GM18502 (cell line): ENCODE measurements around the gene TEK.

ENCODE experiments used
- ATAC-seq: cut with Tn5 transposase; IDR thresholded peaks from one replicate; pipeline ENCODE4 v1.9.1; 2021; ENCODE audit warnings: mild to moderate bottlenecking; ENCODE audit not compliant: unreplicated experiment, poor library complexity

Gene TEK

DNA sequence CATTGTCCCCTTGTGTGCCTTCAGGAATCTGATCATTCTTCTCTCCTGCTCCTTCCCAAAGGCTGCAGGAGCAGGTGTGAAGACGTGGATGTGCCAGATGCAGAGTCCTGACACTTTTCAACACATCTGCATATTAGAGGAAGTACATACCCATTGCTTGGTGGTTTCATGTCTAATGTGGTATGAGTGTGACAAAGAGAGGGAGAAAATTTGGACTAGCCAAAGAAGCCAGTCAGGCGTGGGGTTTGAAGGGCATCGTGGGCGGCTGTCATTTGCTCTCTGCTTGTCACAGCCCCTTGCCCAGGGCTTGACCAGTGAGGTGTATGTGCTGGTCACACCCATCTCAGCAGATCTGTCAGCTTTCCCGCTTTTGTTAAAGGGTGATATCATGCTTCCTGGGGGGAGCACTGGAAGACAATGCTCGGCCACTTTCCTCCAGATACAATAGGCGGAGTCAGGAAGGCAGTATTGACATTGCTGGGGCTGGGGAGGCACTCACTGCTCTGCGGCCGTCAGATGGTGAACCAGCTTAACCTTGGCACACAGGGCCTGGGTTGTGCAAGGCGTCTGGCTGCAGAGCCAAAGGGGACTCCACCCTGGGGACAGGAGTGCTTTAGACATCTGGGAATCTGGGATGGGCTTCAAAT lies 8.6 kb downstream of the TEK start:
- no peak for ATAC-seq

DNA sequence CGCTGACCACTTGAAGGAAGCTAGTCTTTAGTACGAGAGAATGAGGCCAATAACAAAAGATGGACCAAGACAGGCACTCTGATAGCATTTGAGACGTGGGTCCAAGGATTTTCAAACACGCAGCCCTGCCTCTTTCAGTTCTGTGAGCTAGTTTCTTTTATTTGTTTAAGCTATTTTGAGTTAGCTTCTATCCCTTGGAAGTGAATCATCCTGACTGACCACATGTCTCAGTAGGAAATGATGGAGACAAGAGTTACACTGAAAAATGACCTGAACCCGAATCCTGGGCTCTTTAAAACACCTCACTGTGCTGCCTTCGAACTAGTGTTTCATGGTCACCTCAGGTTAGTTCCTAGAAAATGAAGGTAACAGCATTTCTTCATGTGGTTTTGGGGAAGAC lies 9.9 kb downstream of the TEK start:
- ATAC-seq, result no peak

DNA sequence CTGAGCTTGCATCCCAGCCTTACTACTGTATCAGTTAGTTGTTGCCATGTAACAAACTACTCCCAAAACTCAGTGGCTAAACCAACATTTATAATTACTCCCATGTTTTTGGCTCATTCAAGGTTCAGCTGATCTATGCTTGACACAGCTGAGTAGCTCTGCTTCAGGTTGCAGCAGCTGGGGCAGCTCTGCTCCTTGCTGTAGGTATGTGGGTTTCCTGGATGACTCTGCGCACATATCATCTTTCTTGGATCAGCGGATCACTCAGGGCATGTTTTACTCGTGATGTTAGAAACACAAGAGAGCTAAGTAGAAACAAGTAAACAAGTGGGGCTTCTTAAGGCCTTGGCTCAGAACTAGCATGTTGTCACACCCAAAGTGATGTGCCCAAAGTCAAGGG lies 15.1 kb downstream of the TEK start:
- no peak for ATAC-seq

DNA sequence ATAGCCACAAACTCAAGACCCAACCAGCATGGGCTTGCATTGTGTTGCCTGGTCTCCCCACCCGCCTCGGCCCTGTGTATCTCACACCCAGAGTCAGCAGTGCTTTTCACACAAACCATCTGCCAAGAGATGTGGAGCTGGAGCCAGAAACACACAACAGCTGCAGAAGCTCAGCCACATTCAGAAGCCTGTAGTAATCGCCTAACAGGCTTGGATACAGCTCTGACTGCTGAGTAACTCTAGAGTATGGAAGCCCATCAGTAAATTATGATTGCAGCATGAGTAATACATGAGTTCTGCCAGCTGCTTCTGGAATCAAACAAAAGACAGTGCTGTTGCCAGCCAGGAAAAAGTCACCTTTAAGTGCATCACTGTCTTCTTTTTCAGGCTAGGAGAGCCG lies 16.0 kb downstream of the TEK start:
- ATAC-seq, result no peak

DNA sequence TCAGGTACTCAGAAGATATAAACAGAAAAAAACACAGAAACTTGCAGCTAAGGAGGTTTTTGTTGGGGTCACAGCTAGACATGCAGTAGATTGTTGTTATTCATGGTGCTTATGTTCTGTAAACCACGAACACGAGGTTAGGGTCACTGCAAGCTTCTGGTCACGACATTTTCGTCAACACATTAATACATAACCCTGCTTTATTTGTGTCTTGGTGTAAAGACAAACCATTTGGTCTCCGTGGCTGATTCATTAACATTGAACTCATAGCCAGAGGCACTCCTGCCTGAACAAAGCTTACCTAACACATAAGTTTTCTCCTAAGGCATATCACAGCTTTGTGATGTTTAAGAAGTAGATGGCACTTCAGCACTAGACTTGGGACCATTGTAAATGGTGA lies 16.9 kb downstream of the TEK start:
- no peak for ATAC-seq

DNA sequence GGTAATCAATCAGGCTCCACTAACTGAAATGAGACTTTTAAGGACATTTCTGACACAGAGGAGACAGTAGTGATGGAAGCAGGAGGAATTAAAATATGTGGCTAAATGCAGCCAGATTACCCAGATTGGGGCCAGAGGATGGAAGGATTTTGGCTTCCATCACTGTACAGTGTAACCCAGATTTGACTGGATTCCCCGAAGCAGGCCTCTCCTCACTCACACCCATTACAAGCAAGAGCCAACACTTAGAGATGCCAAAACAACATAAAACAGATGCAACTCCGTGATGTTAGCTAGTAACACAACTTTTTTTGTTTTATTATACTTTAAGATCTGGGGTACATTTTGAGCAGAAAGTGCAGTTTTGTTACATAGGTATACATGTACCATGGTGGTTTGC lies 17.6 kb downstream of the TEK start:
- no peak for ATAC-seq

DNA sequence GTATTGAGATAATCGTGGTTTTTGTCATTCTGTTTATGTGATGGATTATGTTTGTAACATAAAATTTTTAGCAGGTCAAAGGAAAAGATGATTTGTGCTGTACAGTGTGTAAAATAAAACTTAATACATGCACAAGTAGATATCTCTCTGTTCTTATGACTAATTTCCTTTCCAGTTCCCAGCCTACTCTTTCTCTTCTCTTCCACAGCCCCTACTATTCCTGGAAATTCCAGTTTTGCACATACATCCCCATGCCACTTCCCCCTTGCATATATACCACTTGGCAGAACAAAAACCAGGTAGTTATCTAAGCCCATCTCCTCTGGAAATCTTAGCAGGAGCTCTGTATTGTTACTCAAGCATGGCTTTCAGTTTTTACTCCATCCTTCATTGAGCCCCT lies 20.2 kb downstream of the TEK start:
- ATAC-seq, result no peak

DNA sequence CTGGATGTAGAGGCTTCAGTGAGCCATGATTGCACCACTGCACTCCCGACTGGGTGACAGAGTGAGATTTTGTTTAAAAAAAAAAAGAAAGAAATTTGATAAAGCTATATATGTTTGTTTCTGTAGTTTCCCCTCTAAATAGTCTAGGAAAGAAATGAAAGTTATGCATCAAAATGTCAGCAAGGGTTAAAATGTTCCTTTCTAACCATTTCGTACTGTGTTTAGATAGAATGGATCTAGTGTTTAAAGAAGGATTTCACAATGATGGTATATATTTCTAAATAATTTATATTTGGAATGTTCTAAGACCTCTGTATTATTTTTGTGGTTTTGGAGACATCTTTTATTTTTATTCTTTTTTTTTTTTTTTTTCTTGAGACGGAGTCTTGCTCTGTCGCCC lies 22.7 kb downstream of the TEK start:
- no peak for ATAC-seq

DNA sequence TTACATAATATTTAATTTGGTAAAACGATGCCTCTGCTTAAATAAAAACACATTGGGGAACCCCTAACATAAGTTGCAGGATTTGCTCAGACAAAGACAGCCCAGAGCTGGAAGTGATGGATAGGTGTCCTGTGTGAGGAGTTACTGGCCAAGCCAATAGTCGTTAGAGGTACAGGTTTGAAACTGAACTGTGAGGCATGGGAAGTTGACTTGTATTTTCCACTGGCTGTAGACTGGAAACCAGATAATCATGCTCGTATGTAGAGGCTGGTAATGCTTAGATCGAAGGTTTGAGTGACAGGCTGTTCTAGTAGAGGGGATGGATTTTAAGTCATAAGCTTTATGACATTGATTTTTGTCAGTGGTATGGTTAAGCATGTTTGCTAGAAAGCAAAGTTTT lies 24.8 kb downstream of the TEK start:
- ATAC-seq, result no peak

DNA sequence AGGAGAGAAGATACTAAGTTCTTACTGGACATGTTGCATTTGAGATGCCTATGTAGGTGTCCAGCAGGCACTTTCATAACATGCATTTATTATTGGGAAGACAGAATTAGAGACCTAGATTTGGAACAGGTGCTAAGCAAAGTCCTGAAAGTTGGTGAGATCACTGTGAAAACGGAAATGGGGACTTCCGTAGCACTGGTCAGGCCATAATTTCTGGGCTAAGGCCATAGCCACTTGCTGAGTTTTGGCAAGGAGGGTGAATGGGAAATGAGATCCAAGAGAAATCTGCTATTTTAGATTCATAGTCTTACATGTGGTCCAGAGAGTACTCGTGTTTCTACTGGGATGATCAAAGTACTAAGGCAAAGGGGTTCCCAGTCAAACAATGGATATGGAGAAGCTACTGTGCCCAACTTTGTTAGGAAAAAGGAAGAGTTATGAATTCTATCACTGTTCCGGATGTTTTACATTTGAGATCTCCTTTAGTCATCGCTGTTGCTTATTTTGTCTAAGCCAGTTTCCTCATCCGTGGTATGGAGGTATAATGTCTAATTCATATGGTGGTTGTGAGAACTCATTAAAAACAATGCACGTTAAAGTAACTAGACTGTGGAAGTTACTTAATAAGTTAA lies 33.4 kb downstream of the TEK start:
- no peak for ATAC-seq

DNA sequence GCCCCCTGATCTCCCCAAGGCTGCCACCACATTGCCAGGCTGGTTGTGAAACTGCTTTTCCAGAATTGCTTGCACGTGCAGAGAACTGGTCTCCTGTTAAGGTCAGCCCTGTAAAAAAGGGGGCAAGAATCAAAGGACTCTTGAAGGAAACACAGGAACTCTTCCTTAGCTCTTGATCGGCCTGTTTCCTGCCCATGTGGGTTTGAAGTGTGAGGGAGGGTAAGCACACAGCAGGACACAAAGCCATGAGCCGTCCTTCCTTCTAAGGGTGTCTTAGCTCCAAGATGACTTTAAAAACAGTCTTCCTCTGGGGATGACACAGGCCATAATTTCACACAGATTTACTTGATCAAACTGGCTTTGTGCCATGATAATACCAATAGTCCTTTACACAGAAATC lies 36.1 kb downstream of the TEK start:
- ATAC-seq, result no peak

DNA sequence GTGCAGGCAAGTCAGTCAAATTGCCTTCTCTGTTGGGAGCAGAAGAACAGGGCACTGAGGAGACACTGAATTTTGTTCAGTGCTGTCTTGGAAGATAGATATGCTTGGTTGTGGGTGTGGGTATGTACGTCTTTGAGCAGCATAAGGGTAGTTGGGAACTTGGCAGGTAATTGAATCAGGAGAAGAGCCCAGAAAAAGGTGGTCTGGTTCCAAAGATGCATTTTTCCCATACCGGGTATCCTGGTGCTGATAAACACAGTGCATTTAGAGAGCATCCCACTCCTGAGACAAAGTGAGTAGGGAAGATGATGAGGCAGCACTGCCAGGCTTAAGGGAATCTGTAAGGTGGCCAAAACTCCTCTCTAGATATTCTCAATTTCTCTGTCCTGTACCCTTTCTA lies 40.6 kb downstream of the TEK start:
- ATAC-seq, result no peak

DNA sequence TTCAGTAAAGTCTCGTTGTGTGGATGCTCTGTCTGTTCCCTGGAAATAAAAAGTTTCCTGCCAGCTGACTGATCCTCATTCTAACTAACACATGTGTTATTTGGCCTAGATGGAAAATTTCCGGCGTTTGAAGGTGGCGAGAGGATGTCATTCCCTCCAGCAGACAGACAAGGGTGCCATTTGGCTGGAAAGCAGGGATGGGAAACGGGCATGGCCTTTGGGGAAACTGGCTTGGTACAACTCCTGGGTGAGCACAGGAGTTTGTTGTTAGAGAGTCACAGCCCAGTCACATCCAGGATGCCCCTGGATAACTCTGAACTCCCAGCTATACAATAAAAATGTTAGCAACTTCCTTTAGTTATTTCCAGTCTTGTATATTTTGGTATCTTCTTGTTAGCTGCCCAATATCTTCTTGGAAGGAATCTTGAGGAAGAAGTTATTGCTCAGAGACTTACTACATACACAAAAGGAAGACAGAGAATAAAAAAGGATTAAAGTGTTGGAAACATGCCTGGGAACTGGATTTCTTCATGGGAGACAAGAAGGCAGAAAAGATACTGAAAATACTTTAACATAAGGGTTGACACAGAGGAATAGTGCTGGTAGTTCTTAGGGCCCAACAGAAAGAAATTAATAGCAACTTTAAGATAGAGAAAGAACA lies 41.9 kb downstream of the TEK start:
- no peak for ATAC-seq

DNA sequence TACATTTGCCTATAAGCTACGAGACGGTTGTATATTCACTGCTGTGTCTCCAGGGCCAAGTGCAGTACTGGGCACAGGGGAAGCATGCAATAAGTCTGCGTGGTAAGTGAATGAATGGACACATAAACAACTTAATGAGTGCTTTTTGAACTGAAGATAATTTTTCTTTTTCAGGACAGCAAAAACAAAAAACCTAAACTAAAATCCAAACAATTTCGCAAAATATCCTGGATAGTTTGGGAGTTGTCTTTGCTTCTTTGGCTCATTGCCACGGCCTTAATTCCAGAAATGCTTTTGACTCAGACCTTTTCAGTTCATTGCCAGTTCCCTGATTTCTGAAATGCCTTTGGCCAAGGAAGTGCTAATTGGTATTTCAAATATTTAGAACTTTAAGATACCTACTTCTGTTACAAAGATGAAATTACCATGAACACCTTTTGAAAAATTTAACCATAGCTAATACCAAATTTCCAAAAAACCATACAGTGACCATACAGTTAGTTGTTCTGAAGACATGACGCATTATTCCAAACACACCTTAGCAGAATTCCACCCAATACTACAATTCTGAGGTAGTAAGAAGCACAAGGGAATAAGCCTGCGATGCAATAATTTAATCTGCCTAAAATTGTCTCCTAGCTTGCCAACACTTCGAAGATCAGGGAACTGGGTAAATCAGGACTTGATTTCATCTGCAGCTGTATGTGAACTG lies 42.8 kb downstream of the TEK start:
- no peak for ATAC-seq

DNA sequence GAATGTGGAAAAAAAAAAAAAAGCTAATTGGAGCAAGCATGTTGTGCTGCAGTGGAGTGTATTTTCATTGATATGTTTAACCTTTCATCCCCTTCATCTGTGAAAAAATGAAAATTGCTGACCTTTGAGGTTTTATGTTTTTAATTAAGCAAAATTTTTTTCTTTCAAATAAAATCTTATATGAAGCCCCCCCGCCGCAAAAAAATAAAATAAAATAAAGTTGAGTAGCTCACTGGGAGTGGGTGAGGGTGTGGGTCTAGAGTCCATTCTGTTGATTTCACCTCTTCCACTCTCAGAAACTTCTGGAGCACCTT lies 43.3 kb downstream of the TEK start:
- ATAC-seq, result no peak

DNA sequence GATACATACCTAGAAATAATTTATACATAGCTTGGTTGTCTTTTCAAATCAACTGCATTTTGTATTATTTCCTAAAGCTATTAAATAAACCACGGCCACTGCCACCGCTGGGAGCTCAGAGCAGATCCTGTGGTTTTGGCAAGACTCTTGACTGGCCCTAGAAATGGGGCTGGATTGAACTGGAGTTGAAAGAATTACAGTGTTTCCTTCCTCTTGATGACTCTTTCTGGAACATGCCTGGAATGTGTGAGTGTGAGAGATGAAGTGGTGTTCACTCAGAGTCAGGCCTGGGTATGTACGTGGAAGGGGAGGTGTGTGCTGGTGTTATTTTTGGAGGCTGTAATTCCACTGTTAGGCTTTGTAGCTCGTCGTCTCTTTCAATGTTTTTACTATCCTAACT lies 45.9 kb downstream of the TEK start:
- ATAC-seq, result no peak

DNA sequence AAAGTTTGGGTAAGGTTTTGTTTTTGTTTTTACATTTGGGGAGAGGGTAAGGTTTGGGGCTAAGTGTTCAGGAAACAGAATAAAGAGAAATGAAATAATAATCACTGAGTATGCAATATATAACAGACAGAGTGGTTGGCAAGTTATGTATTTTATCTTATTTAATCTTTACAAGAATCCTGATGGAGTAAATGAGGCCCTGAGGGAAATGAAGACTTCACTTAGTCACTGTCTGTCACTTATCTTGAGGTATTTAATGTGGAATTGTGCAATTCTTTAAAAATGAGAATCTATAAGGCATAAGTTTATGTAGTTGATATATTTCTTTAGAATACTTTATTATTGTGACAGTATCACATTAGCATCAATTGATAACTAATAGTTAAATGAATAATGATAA lies 48.1 kb downstream of the TEK start:
- ATAC-seq, result no peak

DNA sequence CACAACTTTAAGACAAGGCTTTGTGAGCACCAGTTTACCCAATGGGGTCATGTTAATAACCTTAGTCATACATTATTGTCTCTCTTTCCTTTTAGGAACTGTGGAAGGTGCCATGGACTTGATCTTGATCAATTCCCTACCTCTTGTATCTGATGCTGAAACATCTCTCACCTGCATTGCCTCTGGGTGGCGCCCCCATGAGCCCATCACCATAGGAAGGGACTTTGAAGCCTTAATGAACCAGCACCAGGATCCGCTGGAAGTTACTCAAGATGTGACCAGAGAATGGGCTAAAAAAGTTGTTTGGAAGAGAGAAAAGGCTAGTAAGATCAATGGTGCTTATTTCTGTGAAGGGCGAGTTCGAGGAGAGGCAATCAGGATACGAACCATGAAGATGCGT lies 48.7 kb downstream of the TEK start:
- ATAC-seq, result no peak

DNA sequence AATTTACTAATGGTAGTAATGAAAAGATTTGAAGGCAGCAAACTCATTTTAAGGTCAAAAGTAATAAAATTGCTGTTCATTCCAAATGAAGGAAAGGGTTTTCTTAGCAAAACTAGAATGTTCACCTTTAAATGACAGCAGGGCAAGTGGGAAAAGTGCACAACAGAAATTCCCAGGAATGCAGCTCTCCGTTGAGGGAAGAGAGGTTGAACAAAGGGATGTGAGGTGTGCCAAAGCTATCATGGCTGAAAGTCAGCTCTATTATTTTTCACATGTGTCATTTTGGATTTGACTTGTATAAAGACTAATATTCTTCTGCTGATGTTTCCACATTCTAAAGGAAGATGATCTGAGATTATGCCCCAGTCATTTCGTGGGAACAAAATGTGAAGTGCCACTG lies 51.6 kb downstream of the TEK start:
- no peak for ATAC-seq

DNA sequence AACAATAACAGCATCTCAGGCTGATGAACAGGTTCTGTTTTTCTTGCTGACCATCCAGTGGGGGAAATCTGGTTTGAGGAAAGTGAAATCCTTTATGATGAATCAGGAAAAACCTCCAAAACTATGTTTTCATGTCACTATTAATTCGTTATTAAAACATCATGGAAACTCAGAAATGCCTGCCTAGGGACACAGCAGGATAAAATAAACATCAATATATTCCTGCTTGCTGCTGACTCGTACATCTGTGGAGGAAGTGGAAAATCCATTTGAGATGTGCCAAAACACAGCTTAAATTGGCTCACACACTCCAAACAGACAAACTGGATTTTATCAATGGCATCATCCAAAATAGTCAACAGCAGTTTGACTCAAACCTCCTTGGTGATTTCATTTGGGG lies 53.0 kb downstream of the TEK start:
- no peak for ATAC-seq

DNA sequence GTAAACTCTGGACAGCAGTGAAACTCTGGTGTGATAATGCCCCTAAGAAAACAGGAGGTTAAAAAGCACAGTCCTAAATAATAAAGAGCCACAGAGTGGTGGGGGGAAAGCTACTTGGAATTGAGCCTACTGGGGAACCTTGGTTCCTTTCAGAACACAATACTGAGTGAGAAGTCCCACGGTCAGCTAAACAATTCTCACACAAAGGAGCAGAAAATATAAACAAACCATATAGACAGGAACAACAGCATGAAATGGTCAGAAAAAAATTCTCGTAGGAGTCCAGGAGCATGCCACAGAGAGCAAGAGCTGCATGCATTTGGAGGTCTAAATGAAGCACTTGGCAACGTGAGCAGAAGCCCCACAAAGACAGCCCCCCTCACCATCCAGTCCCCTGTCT lies 56.0 kb downstream of the TEK start:
- ATAC-seq, result no peak

DNA sequence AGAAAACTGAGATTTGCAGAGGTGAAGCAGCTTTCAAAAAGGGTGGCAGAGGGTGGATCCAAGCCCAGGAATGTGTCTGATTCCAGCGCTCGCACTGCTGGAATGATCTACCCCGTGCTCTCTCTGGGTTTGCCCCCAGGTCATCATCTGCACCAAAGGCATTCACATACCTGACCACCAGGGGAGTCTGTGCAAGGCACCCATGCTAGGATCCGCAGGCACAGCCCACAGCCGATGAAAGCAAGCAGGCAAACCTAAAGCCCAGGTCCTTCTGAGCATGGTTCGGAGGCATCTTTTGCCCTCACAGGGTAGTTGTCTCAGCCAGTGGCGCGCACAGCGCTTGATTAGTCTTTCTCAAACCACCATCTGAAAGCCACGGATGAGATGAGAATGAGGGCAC lies 56.6 kb downstream of the TEK start:
- no peak for ATAC-seq
